HG02763 (cell line): Measurements from ENCODE around the gene CFAP92.
"Not testable (repeated sequence)": the region's sequence is repeated elsewhere in the genome, so short reads cannot be mapped to it uniquely, and the experiment has no call there.

Source experiments
- ATAC-seq: cut with Tn5 transposase; IDR thresholded peaks from one replicate; pipeline ENCODE4 v1.9.1; 2021; ENCODE audit warnings: mild to moderate bottlenecking, moderate library complexity; ENCODE audit not compliant: unreplicated experiment

The CFAP92 gene

DNA sequence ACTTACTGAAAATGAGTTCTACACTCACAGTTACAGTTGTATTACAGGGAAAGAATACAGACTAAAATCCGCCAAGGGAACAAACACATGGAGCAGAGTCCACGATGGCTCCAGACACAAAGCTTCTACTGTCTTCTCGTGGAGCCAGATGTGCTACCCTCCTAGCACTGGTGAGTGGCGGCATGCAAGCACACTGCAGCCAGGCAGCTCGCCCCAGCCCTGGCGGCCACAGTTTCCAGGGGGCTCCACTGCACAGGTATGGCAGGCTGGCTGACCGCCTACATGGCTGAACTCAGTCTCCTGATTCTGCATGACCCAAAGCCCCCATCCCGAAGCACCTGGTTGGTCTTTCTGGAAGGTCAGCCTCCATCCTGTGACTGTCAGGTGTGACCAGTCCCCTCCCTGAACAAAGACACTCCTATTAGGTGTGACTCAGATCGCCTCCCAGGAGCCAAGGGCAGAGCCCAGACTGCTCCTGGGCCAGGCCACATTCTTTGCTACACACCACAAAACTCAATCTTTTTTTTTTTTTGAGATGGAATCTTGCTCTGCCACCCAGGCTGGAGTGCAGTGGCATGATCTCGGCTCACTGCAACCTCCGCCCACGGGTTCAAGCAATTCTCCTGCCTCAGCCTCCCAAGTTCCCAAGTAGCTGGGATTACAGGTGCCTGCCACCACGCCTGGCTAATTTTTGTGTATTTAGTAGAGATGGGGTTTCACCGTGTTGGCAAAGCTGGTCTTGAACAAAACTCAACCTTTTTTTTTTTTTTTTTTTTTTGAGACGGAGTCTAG, 51.5 kb downstream of the CFAP92 start:
- no peak for ATAC-seq

DNA sequence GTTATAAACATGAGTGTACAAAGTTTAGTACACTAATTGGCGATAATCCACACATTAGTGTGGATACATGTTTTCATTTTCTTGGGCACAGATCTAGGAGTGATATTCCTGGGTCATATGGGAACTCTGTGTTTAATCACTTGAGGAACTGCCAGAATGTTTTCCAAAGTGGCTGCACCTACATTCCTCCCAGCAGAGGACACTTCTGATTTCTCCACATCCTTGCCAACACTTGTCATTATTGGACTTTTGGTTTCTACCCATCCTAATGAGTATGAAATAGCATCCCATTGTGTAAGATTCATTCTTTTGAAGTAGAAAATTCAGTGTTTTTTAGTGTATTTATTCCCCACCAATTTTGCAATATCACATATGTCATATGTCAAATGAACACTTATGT, 53.6 kb downstream of the CFAP92 start:
- ATAC-seq, result no peak

DNA sequence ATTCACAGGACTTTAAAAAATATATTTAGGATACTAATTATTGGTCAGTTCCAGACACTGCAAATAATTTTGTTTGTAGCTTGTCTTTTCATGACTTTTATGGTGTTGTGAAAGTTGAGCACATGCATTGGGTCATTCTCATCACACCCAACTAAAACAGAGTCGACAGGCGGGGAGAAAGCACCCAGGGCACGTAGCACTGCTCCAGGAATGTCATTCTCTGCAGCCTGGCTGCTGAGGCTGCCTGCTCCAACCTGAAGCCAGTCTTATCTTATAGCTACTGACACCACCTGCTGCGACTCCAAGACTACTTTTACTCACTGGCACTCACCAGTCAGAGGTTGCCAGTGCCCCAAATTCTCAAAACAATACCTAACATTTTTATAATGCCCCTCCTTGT, 57.5 kb downstream of the CFAP92 start:
- no peak for ATAC-seq

DNA sequence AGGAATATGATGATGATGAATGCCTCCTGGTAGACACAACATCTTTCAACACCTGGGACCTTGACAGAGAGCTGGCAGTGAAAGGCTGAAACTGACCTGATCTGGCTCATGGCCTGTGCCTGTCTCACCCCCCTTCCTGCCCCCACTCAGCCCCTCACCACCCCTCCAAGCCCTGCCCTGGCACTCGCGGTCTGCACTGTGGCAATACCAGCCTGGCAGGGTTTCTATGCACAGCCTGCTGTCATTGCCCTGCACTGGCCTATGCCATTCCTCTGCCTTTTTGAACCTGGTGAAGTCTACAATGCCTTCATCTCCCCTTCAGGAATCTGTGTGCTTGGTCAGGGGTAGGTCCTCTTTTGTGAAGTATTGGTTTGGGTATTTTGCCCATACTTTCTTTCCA, 58.0 kb downstream of the CFAP92 start:
- no peak for ATAC-seq

DNA sequence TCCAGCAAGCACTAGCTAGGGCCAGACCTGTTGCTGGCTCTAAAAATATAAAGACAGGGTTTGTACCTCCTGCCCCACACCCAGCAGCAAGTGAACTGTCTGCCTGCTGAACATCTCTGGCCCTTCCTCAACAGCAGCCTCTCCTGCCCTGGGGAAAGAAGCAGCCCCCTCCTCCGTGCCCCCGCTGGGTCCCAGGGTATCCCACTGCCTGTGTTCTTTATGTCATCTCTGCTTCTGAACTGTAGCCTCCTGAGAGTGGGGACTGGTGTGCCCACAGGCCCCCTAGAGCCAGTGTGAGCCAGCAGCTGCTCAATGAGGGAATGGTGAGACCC, 60.0 kb downstream of the CFAP92 start:
- no peak for ATAC-seq

DNA sequence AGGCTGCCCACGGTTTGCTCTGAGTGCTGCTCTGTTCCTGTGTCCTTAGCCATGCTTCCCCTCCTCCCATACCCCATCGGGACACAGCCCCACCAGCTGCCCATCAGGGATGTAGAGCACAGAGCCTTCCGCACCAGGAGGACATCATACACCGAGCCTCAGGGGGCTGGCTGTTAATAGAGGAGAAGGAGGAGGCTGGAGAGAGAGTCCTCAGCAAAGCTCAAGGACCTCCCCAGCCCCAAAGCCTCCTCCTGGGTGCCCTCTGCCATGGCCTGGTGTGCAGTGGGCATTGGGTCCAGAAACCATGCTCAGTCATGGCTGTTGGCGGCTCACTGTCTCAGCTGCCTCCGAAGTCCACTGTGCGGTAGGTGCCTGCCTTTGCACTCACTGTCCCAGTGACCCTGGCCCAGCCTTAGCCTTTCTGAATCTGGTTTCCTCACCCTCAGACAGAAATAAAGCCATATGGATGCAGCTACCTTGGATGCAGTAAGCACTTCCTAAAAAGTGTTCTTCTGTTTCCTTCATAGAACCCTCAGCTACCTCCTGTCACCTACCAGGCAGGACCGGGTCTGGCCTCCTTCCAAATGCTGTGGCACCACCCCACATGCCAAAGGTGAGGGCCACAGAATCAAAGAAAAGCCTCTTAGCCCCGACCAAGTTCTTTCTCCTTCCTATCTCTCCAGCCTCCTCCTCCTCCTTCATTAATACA, 60.5 kb downstream of the CFAP92 start:
- no peak for ATAC-seq

DNA sequence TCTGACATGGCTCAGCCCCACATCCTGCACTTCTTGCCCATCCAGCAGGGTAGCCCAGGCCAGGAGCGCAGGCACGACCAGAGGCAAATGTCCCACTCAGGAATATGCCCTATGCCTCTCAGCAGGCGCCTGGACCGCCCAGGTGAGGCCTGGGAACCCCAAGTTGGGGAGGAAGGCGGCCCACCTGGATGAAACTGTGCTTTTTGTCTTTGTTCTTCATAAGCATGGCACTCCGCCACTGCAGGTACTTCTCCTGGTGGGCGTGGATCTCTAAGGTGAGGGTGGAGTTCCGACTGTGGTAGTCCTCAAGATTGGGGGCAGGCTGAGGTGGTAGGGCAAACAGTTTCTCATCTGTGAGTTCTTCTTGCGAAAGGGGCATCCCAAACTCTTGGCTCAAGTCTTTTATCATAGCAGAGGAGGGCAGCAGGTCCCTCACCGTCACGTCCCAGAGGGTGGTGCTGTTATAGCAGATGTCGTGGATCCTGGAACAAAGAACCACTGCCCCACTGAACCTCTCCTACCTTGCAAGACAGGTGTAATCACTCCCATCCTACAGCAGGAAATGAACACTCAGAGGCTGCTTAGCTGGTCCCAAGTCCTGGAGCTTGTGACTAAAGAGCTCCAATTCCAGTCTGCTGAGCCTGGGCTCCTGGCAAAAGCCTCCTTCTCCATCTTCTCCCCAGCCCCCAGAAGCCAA, 61.2 kb downstream of the CFAP92 start:
- ATAC-seq, result no peak

DNA sequence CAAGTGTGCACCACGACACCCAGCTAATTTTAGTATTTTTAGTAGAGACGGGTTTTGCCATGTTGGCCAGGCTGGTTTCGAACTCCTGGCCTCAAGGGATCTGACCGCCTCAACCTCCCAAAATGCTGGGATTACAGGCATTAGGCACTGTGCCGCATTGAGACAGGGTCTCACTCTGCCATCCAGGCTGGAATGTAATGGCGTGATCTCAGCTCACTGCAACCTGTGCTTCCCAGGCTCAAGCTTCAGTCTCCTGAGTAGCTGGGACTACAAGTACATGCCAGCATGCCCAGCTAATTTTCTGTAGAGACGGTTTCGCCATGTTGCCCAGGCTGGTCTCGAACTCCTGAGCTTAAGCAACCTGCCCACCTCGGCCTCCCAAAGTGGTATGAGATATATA, 62.8 kb downstream of the CFAP92 start:
- no peak for ATAC-seq

DNA sequence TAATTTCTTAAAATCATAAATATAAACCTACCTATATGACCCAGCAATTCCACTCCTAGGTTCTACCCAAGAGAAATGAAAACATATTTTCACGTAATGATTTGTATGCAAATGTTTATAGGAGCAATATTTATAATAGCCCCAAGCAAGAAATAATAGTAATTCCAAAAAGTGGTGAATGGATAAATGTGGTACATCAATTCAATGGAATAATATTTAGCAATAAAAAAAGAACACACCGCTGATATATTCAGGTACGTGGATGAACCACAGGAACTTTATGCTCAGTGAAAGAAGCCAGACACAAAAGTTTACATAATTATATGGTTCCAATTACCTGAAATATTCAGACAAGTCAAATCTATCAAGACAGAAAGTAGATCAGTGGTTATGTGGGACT, 64.5 kb downstream of the CFAP92 start:
- no peak for ATAC-seq

DNA sequence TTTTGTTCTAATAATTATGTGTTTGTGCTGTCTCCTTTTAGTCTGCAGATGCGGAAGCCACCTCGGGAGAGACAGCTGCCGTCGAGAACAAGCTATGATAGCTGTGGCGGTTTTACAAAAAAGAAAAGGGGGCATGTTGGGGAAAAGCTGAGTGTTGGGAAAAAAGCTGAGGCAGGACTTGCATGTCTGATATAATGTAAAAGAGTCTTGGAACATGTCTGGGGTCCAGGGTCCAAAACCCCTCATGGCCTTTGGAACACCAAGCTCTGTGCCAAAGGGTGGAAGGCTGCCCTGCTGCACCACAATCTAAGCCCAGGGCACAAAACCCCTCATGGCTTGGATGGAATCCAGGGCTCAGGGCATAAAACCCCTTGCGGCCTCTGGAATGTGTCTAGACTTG, 69.9 kb downstream of the CFAP92 start:
- not testable (repeated sequence) for ATAC-seq

DNA sequence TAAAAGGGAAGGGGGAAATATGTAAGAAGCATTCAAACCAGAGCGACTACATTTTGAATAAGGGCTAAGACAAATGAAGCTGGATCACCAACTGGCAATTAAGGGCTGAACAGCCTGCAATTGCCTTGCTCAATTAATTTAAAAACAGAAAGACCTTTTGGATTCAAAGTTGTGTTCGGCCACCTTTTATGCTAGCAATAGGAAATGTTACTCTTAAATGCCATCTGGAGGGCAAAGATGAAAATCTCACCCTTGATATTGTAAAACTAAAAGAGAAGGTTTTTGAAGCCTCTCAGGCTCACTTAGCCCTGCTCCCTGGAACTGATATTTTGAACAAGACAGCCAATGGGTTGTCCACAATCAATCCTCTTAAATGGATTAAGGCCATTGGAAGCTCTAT, 70.3 kb downstream of the CFAP92 start:
- ATAC-seq, result no peak

DNA sequence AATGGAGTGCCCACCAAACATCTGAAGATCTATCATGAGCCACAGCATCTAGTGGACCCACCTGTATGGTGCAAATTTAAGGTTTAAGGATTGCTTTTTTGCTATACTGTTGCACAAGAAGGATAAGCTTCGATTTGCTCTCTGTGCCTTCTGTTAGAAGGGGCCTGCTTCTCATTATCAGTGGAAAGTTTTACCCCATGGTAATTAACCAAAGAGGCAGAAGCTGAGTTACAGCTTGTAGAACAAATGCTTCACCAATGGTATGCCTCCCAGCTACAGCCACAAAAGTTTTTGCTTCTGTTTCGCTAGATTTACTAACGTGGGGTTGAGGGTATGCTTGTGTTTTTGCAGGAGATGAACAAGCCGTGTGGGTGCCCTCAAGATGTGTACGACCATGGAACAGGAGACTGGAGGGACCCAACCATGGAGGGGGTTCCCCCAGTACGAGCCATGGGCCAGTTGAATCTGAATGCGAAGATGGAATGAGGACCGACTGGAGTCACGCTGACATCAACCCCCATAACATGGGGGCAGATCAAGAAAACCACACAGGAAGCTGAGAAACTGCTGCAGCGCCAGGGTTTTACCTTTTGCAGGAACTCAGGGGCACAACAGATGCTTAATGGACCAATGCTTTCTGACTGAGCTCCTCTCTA, 70.9 kb downstream of the CFAP92 start:
- ATAC-seq, result no peak

DNA sequence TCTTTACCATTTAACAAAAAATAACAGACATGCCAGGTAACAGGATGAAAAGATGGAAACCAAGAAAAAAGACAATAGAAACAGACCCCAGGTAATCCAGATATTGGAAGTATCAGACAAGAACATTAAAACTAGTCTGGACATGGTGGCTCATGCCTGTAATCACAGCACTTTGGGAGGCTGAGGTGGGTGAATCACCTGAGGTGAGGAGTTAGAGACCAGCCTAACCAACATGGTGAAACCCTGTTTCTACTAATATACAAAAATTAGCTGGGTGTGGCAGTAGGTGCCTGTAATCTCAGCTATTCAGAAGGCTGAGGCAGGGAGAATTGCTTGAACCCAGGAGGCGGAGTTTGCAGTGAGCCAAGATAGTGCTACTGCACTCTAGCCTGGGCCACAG, 73.9 kb downstream of the CFAP92 start:
- no peak for ATAC-seq

DNA sequence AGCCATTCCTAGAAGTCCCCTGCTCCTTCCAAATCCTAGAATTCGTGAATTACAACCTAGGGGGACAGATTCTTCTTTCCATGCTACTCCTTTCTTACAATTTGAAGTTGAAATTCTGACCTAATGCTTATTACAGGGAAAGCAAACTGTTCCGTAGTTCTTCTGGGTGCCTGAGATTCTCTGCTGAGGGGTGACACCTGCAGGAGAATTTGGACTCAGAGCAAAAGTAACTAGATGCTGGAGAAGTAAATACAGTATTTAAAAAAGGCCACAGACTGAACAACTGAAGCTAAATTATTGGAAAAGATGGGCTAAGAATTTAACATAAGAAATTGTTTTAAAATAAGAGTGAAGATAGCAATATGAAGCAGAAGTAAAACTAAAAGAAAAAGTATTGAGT, 76.6 kb downstream of the CFAP92 start:
- no peak for ATAC-seq

DNA sequence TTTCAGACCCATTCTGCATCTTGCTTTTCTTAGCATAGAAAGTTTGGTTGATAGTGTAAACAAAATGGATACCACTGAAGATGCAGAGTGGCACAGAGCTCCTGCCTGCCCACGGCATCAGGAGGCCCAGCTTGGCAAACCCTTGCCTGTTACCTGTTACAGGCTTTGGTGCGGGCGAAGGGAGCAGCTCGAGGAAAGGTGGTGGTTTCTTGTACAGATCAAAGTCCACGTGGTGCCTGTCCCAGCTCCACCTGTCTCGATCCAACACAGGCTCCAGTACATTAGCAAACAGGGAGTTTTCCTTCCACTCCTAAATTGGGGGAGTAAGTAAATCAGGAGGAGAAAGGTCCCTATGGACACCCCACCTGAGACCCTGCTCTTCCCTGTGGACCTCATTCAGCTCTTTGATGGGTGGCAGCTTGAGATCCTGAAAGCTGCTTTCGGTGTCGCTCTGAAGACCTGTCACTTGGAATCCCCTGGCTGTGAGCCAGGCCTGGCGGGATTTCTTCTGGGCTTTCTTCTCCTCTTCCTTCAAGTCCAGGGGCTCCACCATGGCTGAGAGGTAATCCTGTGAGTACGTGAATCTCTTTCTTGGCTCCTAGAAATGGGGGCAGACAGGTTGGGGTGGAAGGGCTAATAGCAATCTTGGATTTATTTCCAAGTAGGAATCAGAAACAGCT, 78.8 kb downstream of the CFAP92 start:
- ATAC-seq, result no peak

DNA sequence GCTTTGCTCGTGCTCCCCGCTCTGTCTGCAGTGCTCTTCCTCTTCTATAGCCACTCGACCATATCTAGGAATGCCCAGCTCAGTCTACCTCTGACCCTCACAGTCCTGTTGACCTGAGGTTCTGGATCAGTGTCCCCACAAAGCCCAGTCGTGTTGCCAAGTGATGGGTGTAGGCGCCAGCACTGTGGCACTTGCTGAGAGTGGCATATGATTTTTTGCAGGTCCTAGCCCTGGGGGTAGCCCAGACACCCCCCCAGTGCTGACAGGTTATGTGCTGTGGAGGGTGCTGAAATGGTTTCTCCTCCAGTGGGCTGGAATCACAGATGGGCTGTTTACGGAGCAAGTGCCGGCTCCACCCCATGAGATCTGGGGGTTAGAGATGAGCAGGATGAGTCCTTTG, 82.0 kb downstream of the CFAP92 start:
- ATAC-seq, result no peak

DNA sequence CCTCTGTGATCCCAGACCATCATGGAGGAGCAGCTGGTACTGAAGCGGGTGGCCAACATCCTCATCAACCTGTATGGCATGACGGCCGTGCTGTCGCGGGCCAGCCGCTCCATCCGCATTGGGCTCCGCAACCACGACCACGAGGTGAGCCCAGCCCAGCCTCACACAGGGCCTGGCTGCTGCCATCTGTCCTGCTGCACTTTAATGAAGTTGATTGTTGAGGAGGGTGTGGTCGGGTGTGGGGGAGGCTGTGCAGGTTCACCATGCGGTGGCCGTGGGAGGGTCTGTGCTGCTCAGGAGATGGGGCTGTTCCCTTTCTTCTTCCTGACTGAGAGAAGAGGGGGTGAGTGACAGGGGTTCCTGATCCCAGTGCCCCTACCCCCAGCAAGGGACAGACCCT, 83.9 kb downstream of the CFAP92 start:
- no peak for ATAC-seq

DNA sequence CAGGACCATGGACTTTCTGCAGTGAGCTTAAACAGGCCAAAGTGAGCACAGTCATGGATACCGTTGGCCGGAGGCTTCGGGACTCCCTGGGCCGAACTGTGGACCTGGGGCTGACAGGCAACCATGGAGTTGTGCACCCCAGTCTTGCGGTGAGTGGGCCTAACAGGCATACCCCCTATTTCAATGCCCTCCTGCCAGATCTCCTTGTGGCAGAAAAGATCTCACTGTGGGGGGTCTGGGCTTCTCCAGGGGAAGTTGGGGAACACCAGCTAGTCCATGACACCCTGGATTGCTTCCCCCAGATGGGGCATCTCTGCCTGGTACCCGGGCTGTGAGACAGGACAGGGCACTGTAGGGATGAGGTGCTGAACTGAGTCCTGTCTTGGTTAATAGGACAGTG, 84.9 kb downstream of the CFAP92 start:
- no peak for ATAC-seq

DNA sequence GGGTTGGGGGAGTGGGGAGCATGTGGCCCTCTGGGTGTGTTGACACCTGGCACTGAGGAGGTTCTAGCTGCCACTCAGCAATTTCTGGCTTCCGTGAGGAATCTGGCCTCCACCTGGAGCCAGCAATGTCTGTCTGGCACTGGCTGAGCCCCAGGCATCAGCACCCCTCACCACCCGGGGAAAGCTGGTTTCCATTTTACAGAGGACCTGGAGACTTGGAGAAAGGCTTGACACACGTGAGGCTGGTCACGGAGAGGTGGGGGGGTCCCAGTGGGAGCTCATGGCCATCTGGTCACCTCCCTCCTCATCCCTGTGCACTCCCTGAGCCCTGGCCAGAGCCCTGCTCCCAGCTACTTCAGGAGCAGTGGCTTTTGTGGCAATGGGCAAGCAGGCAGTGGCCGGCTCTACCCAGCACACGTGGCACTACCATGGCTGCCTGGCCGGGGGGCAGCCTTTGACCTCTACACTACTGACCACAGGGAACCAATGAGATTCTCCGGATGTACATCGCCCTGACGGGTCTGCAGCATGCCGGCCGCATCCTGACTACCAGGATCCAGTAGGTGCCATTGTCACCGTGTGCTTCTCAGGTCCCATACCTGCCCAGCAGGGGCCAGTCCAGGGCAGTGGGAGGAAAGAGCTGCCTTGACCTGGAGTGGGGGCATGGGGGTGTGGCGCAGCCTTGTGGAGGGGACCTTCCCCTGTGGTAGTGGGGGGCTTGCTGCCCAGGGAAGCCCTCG, 86.0 kb downstream of the CFAP92 start:
- no peak for ATAC-seq

DNA sequence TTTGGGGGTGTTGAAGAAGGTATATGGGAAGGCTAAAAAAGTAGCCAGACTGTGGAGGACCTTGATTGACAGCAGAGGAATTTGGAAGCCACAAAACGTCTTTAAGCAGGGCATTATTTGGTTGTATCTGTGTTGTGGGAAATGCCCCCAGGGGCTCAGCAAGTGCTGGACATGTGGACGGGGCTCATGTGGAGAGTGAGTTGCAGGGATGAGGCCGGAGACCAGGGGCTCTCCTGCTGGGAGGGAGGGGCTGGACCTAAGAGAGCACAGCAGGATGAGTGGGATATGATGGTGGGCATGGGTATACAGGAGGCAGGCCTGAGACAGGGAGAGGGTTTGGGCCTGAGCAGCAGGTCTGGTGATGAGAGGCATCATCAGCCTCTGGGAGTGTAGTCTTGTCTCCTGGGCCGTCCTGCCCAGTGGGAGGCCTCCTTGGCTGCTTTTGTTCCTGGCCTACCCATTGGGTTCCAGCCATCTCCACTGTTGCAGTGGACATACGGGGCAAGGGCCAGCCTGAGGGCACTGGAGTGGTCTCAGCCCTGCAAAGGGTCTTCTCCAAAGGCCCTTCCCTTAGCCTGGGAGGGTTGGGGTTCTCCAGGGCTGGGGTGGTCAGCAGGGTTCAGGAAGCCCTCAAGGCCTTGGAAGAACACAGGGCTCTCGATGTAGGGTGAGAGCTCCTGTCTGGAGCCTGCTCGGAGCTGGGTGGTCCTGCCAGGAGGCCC, 86.9 kb downstream of the CFAP92 start:
- ATAC-seq, result no peak
